HG03460 (cell line): Measurements from ENCODE around the gene VPS33A.
"Not testable (repeated sequence)": the region's sequence is repeated elsewhere in the genome, so short reads cannot be mapped to it uniquely, and the experiment has no call there.

Source experiments
- ATAC-seq: cut with Tn5 transposase; IDR thresholded peaks from one replicate; pipeline ENCODE4 v1.9.1; 2021; ENCODE audit not compliant: unreplicated experiment

The VPS33A gene

GRCh38 chr12:122205053-122205925 lies 61.0 kb downstream of the VPS33A start:
- no peak for ATAC-seq

GRCh38 chr12:122204167-122205052 lies 61.9 kb downstream of the VPS33A start:
- no peak for ATAC-seq

GRCh38 chr12:122203301-122204166 lies 62.8 kb downstream of the VPS33A start, which contains the start of gene B3GNT4:
Gene B3GNT4, plus strand, starts transcription at chr12:122203709. Its CDS starts 910 bp downstream, at chr12:122204619.
- ATAC-seq = no peak

- ATAC-seq = not testable (repeated sequence)
Observed at GRCh38 chr12:122202811-122203210, 63.5 kb downstream of the VPS33A start.

GRCh38 chr12:122202017-122202416 lies 64.3 kb downstream of the VPS33A start:
- ATAC-seq = no peak

GRCh38 chr12:122201381-122201780 lies 64.9 kb downstream of the VPS33A start:
- ATAC-seq = no peak

GRCh38 chr12:122200541-122201175 lies 65.6 kb downstream of the VPS33A start:
- ATAC-seq = no peak

GRCh38 chr12:122199484-122200355 lies 66.6 kb downstream of the VPS33A start:
- ATAC-seq = no peak

GRCh38 chr12:122197612-122197966 lies 68.7 kb downstream of the VPS33A start:
- no peak for ATAC-seq

GRCh38 chr12:122195405-122195804 lies 70.9 kb downstream of the VPS33A start:
- no peak for ATAC-seq

GRCh38 chr12:122194804-122195203 lies 71.5 kb downstream of the VPS33A start:
- no peak for ATAC-seq

- no peak for ATAC-seq
Observed at GRCh38 chr12:122192441-122192840, 73.9 kb downstream of the VPS33A start.

GRCh38 chr12:122190842-122191668 lies 75.2 kb downstream of the VPS33A start:
- no peak for ATAC-seq

GRCh38 chr12:122189626-122190475 lies 76.4 kb downstream of the VPS33A start:
- ATAC-seq = no peak

GRCh38 chr12:122187466-122187865 lies 78.8 kb downstream of the VPS33A start:
- no peak for ATAC-seq

GRCh38 chr12:122185494-122186082 lies 80.7 kb downstream of the VPS33A start:
- ATAC-seq = no peak

- ATAC-seq = no peak
Observed at GRCh38 chr12:122185079-122185478, 81.2 kb downstream of the VPS33A start.
